IMR-90 (cell line): ENCODE results near the gene KIAA0232. TPM values are rescaled to one million over a fixed set of nuclear protein-coding genes. Genes with fewer than 3 reads are reported as not detected.
A peak's percentile ranks its signal among the peaks of the same experiment; 100 is the strongest.

Source experiments
- ATAC-seq: fragments of 200-7000 bp; cut with Tn5 transposase; 2 replicates; pipeline ENCODE4 v1.9.1; 2020; ENCODE audit warnings: low read depth, mild to moderate bottlenecking, moderate library complexity
- BruUV-seq: library from RNA; stranded (reverse); fragments of 400-500 nt; replicated peaks from 2 replicates; lab custom pipeline; 2021; lab: Mats Ljungman, UMichigan
- CTCF ChIA-PET: fragments of 300-600 bp; formaldehyde crosslinking; extraction: SDS; loops from one replicate; lab custom pipeline; 2021; ENCODE audit warnings: antibody characterized with exemption; lab: Yijun Ruan, JAX
- POLR2A ChIA-PET: fragments of 300-600 bp; sonication (Branson Sonifier 250); formaldehyde crosslinking; loops from one replicate; lab custom pipeline; 2022; ENCODE audit warnings: antibody characterized with exemption; ENCODE audit not compliant: unreplicated experiment; lab: Charles Lee
- DNase-seq: peaks from one replicate; pipeline ENCODE4 v3.0.0; 2013
- H2AFZ ChIP-seq: replicated peaks from 2 replicates; pipeline ENCODE3; 2013; ENCODE audit warnings: low read length, mild to moderate bottlenecking; ENCODE audit not compliant: poor library complexity
- H2AK5ac ChIP-seq: 2 replicates; pipeline ENCODE4 v1.6.1; 2013; ENCODE audit warnings: low read depth, low read length, inconsistent platforms
- H2AK9ac ChIP-seq: replicated peaks from 2 replicates; pipeline ENCODE3; 2013; ENCODE audit warnings: mild to moderate bottlenecking, low read depth, low read length, moderate library complexity; ENCODE audit not compliant: poor library complexity
- H2BK120ac ChIP-seq: 2 replicates; pipeline ENCODE4 v1.6.1; 2013; ENCODE audit warnings: low read depth, low read length, inconsistent platforms
- H2BK15ac ChIP-seq: 3 replicates; pipeline ENCODE4 v1.6.1; 2013; ENCODE audit warnings: low read depth, low read length, inconsistent platforms
- H2BK20ac ChIP-seq: 2 replicates; pipeline ENCODE4 v1.6.1; 2013; ENCODE audit warnings: low read depth, mild to moderate bottlenecking, inconsistent platforms, low read length, moderate library complexity
- H2BK5ac ChIP-seq: 2 replicates; pipeline ENCODE4 v1.6.1; 2013; ENCODE audit warnings: mild to moderate bottlenecking, low read depth, low read length, inconsistent platforms; ENCODE audit not compliant: poor library complexity, severe bottlenecking
- H3K14ac ChIP-seq: replicated peaks from 2 replicates; pipeline ENCODE4 v1.6.1; 2013; ENCODE audit warnings: low read depth, low read length, inconsistent platforms
- H3K18ac ChIP-seq: 2 replicates; pipeline ENCODE4 v1.6.1; 2013; ENCODE audit warnings: low read depth, low read length, control low read depth
- H3K23ac ChIP-seq: 2 replicates; pipeline ENCODE4 v1.6.1; 2013; ENCODE audit warnings: low read depth, low read length, inconsistent platforms
- H3K27ac ChIP-seq: 2 replicates; pipeline ENCODE4 v1.5.1; 2013; ENCODE audit warnings: mild to moderate bottlenecking, control low read depth, low read length; ENCODE audit not compliant: insufficient read depth
- H3K27me3 ChIP-seq: 2 replicates; pipeline ENCODE4 v1.6.1; 2013; ENCODE audit warnings: low read length; ENCODE audit not compliant: control insufficient read depth, insufficient read depth
- H3K36me3 ChIP-seq: 2 replicates; pipeline ENCODE4 v1.6.1; 2013; ENCODE audit warnings: low read length, mixed read lengths; ENCODE audit not compliant: control insufficient read depth, insufficient read depth
- H3K4ac ChIP-seq: 2 replicates; pipeline ENCODE4 v1.6.1; 2013; ENCODE audit warnings: low read depth, low read length, inconsistent platforms
- H3K4me1 ChIP-seq: 2 replicates; pipeline ENCODE4 v1.6.1; 2013; ENCODE audit warnings: low read length, mixed read lengths; ENCODE audit not compliant: control insufficient read depth, insufficient read depth
- H3K4me2 ChIP-seq: 2 replicates; pipeline ENCODE4 v1.6.1; 2013; ENCODE audit warnings: low read depth, mild to moderate bottlenecking, control low read depth, low read length, moderate library complexity
- H3K4me3 ChIP-seq: 2 replicates; pipeline ENCODE4 v1.5.1; 2013; ENCODE audit warnings: low read depth, mild to moderate bottlenecking, control low read depth, low read length, moderate library complexity; ENCODE audit not compliant: insufficient read depth
- H3K56ac ChIP-seq: 2 replicates; pipeline ENCODE4 v1.6.1; 2013; ENCODE audit warnings: low read length, inconsistent platforms; ENCODE audit not compliant: insufficient read depth; ENCODE audit errors: extremely low read depth
- H3K79me1 ChIP-seq, 2 experiments: 2 replicates each; pipeline ENCODE4 v1.6.1; 2013; ENCODE audit warnings: low read length in 2 of 2, inconsistent platforms in 1 of 2, low read depth in 1 of 2
- H3K9ac ChIP-seq: 2 replicates; pipeline ENCODE4 v1.6.1; 2013; ENCODE audit warnings: low read depth, low read length, control low read depth
- H3K9me1 ChIP-seq: 2 replicates; pipeline ENCODE4 v1.6.1; 2013; ENCODE audit warnings: low read length, inconsistent platforms; ENCODE audit not compliant: insufficient read depth
- H3K9me3 ChIP-seq: 2 replicates; pipeline ENCODE4 v1.6.1; 2013; ENCODE audit warnings: low read length; ENCODE audit not compliant: control insufficient read depth, insufficient read depth
- H4K20me1 ChIP-seq: 2 replicates; pipeline ENCODE4 v1.6.1; 2013; ENCODE audit warnings: low read length, inconsistent platforms; ENCODE audit not compliant: insufficient read depth
- H4K5ac ChIP-seq: 2 replicates; pipeline ENCODE4 v1.6.1; 2013; ENCODE audit warnings: mild to moderate bottlenecking, low read depth, low read length, control low read depth
- H4K8ac ChIP-seq, 2 experiments: 2 replicates each; pipeline ENCODE4 v1.6.1; 2013; ENCODE audit warnings: low read depth in 2 of 2, low read length in 2 of 2, control low read depth in 1 of 2, inconsistent platforms in 1 of 2
- H4K91ac ChIP-seq: 2 replicates; pipeline ENCODE4 v1.6.1; 2013; ENCODE audit warnings: low read depth, low read length, inconsistent platforms; ENCODE audit not compliant: insufficient read depth
- MAFK ChIP-seq: IDR thresholded peaks from 2 replicates; pipeline ENCODE4 v1.6.1; 2012; ENCODE audit warnings: low read depth, low read length, improper control_type of control experiment
- POLR2A ChIP-seq: IDR thresholded peaks from 2 replicates; pipeline ENCODE4 v1.6.1; 2012; ENCODE audit warnings: mild to moderate bottlenecking, low read depth, low read length
- RFX5 ChIP-seq: IDR thresholded peaks from 2 replicates; pipeline ENCODE4 v1.8.0; 2012; ENCODE audit warnings: low read depth, mild to moderate bottlenecking, low read length, moderate library complexity
- WGBS, 2 experiments: methylation state at CpG; one replicate each; pipeline versions ENCODE4 v1.1.5 to v1.1.7; 2013; ENCODE audit warnings: missing lambda C conversion rate in 2 of 2; ENCODE audit not compliant: insufficient read length in 1 of 2; ENCODE audit errors: extremely low coverage in 2 of 2; 5-methylcytosine and 5-hydroxymethylcytosine counted together
- dilution Hi-C: fragments of 300-500 bp; cut with HindIII; formaldehyde crosslinking; loops from one replicate; pipeline ENCODE4 v1.14.3; 2018; ENCODE audit warnings: low sequenced_read_pairs; ENCODE audit not compliant: unreplicated experiment
- in situ Hi-C: fragments of 300-500 bp; cut with MboI; formaldehyde crosslinking; loops from 3 replicates; pipeline ENCODE4 v1.14.3; 2019; ENCODE audit warnings: low sequenced_read_pairs, inconsistent platforms, mixed read lengths
- intact Hi-C: fragments of 100-400 bp; cut with micrococcal nuclease; formaldehyde crosslinking; loops from 2 replicates; pipeline ENCODE4 v1.10.0; 2022
- polyA plus RNA-seq, 3 experiments: library from polyadenylated mRNA; depleted of rRNA; stranded (reverse); fragments of >200 nt; gene quantifications; 2 replicates each; pipeline ENCODE4 v1.2.3, GENCODE V29; 2012; ENCODE audit warnings: low replicate concordance in 1 of 3
- total RNA-seq: library from RNA; depleted of rRNA; stranded (reverse); fragments of >200 nt; gene quantifications from 2 replicates; pipeline ENCODE4 v1.2.3, GENCODE V29; 2012

Gene KIAA0232
- total and polyA plus RNA-seq, 2 of the 4 experiments (the other 2 are of a cell fraction) = 6.8 to 19.5 TPM

GRCh38 chr4:6876440-6876839, 93.9 kb downstream of the KIAA0232 start:
- POLR2A ChIA-PET = no interaction called here
- H3K4me3 ChIP-seq = no peak overlapping the region
- H3K27me3 ChIP-seq = no peaks in the 10 kb centered on the region
- H3K14ac ChIP-seq = no peak overlapping the region
- H2BK20ac ChIP-seq = no peak overlapping the region
- H3K18ac ChIP-seq = no peak overlapping the region
- no CpG with 5 or more reads among the region's 5 CpGs for WGBS, 2 experiments
- peaks cover 59% of the 10 kb centered on the region for H3K36me3 ChIP-seq
- H3K9ac ChIP-seq = no peak overlapping the region
- no TSS peak for BruUV-seq
- no peak overlapping the region for H3K4ac ChIP-seq
- TF ChIP-seq POLR2A (no peak), RFX5 (no peak), MAFK (0 out of 2 replicates have a peak, but pooled peaks have one; percentile 18)
- DNase-seq (peak; percentile 24), ATAC-seq (peak; percentile 55)
- intact Hi-C loops (no loop called here), in situ Hi-C loops (loop anchor here (5.0 kb wide), 1 partner anchor 154 kb away; no protein-coding TSS in a partner anchor), dilution Hi-C loops (no loop called here)
- no peaks in the 10 kb centered on the region for H3K9me3 ChIP-seq
- H2AK5ac ChIP-seq = no peak overlapping the region
- no peak overlapping the region for H2BK15ac ChIP-seq
- peaks cover 11% of the 10 kb centered on the region for H4K20me1 ChIP-seq
- no peak overlapping the region for H3K23ac ChIP-seq
- H4K8ac ChIP-seq = no peak overlapping the region
- no peak overlapping the region for H3K4me2 ChIP-seq
- no peak overlapping the region for H2AFZ ChIP-seq
- H3K4me1 ChIP-seq = peaks cover 4% of the 10 kb centered on the region
- no peak overlapping the region for H4K5ac ChIP-seq
- H3K56ac ChIP-seq = no peak overlapping the region
- H3K9me1 ChIP-seq = no peaks in the 10 kb centered on the region
- H2BK5ac ChIP-seq = no peak overlapping the region
- no peak overlapping the region for H2BK120ac ChIP-seq
- H3K79me1 ChIP-seq = peaks cover 4 to 25% of the 10 kb centered on the region in 2 experiments; a peak in 3 of 4 replicates
- peak overlapping the region; percentile 30; the same call in 1 of the 2 replicates for H3K27ac ChIP-seq
- peak overlapping the region; percentile 76 for H2AK9ac ChIP-seq
- CTCF ChIA-PET = interaction anchor here (0.9 kb wide), 1 partner anchor 156 kb away, joined by 3 read pairs; no protein-coding TSS in a partner anchor
- H4K91ac ChIP-seq = no peak overlapping the region
